ENCODE measurements around the gene WDR27.
A peak's percentile ranks its signal among the peaks of the same experiment; 100 is the strongest.

WDR27 gene

DNA sequence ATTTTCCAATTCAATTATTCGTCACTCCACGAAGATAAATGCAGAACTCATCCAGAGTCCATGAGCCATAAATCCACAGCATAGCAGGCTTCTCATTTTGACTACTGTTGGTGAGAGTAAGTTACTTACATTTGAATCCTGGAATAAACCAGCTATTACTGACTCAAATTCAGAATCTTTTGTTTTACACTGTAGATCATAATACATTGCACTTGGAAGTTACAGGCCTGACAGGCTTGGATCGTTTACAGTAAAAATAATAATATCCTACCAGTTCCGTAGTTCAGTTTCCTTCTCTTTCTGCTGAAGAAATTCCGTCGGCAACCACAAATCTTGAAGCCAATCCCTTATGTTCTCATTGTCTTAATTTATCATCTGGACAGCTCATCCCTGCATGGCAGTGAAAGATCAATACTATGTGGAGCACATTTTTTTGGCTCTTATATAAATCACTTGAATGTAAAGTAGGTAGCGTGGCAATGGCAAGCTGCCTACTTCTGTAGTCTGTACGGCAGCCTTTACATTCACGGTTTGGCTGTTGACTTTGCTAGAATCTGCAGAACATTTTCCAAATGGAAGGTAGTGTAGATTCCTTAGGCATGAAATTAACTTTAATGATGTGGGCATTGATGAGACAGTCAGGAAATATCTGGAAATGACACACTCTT lies 142.9 kb downstream of the WDR27 start:
- no peak for FAIRE-seq

DNA sequence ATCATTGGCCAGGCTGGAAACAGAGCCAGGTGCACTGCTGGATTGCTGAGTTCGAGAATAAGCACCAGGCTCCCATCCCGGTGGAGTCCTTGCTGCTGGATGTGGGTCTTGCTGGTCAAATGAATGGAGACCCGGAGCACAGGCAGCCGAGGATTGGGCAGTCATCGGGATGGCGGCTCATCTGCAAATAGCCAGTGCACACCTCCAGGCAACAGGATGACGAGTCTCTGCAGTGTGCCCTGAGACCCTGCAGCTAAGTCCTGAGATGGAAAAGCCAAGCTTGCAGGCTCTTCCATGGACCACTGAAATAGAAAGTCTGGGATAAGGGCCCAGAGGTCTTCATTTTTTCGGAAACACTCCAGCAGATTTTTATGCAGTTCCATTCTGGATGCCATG lies 143.5 kb downstream of the WDR27 start:
- no peak for FAIRE-seq

DNA sequence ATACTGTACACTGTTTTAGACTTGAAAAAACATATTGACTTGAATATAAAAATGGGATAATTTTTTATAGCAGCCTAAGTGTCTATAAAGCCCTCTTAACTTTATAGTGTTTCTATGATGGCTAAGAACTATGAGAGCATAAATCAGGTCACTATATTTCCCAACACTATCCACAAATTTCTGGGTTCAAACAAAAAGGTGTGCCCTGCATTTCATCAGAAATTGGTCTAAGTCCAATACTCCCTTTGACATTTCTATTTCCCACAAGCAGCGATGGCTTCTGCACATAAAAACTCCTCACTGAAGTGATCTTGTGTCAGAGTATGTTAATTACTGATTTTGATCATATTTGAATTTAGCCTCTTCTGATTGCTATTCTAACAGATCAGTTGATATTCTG lies 143.9 kb downstream of the WDR27 start:
- no peak for FAIRE-seq

DNA sequence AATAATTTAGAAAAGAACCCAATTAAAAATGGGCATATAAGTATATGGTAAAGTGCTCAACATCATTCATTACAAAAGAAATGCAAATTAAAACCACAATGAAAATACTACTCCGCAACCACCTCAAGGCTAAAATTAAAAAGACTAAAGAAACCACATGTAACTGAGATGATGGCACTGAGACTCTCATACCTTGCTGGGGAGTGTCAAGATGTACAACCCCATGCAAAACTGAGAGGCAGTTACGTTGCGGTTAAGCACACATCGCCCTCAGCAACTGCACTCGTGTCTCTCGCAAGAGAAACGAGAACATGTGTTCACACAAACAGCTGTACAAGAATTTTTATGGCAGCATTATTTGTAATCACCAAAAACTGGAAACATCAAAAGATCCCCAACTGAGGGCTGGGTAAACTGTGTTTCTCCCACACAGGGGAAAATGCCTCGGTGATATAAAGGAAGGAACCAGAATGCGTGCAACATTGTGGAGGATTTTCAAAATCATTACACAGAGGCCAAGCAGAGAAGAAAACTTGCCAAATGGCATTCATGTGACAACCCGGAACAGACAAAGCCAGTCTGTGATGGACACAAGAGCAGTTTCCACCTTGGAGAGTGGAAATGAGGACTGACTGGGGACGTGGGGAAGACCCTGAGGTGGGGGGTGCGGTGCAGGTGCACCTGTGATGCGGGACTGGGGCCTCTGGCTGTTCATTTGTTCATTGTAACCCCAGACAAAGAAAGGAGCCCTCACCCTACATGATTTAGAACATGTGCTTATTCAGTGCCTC lies 144.9 kb downstream of the WDR27 start:
- no peak for FAIRE-seq

DNA sequence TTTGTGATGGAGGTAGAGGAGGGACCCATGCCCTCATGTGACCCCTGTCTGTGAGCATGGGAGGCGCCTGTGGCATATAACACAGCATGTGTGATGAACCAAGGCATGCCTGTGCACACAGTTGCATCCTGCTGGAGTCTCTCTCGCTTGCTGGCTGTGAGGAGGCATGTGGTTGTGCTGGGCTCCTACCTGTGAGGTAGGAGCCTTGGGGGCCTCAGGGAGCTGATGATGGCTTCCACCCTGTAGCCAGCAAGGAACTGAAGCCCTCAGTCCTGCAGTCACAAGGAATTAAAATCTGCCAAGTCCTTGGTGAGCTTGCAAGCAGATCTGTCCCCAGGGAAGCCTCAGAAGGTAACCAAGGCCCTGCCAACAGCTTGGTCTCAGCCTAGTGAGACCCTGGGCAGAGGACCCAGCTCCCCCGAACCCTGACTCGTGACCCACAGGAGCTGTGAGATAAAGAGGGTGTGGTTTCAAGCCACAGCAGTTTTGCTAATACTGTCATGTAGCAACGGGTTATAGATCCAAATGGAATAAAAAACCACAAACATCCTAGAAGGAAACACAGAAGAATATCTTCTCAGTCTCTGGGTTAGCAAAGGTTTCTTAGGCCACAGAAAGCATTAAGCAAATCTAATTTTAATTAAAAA lies 145.7 kb downstream of the WDR27 start:
- no peak for FAIRE-seq

DNA sequence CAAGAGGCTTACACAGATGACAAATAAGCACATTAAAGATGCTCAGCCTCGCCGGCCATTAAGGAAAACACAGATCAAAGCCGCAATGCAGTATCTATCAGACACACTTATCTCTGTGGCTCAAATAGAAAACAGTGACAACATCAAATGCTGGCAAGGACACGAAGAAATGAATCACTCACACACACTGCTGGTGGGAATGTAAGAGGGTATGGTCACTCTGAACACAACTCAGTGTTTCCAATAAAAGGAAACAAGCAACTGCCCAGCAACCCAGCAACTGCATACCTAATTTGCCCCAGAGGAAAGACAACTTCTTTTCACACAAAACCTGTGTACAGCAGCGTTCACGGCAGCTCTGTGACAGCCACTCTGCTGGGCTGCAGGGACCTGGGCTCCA lies 155.8 kb downstream of the WDR27 start:
- FAIRE-seq = no peak

DNA sequence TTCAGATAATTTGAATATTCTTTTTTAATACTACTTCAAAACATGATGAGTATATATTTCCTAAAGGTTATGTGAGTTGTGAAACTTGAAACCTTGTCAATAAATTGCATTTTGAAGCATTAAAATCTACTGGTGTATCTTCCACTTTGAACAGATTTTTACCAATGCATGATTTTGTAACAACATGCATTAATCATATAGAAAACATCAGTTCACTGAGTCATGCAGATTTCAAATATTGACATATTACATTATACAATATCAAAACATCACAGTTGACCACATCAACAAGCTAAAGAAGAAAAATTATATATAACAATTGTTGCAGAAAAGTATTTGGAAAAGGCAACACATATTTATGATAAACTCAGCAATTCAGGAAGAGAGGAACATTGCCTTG lies 158.1 kb downstream of the WDR27 start:
- no peak for FAIRE-seq

DNA sequence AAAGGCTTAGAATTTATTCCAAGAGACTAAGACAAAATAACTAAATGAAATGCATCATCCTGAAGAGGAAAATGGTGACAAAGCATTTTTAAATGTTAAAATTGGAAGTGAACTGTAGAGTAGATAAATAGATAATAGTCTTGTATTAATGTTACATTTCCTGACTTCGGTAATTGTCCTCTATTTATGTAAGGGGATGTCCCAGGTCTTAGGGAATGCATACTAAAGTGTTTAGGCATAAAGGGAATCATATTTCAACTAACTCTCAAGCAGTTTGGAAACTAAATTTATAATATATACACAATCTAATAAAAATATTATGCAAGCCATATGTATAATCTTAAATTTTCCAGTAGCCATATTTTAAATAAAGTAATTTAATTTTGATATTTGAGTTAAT lies 159.3 kb downstream of the WDR27 start:
- peak; percentile 85 for FAIRE-seq

DNA sequence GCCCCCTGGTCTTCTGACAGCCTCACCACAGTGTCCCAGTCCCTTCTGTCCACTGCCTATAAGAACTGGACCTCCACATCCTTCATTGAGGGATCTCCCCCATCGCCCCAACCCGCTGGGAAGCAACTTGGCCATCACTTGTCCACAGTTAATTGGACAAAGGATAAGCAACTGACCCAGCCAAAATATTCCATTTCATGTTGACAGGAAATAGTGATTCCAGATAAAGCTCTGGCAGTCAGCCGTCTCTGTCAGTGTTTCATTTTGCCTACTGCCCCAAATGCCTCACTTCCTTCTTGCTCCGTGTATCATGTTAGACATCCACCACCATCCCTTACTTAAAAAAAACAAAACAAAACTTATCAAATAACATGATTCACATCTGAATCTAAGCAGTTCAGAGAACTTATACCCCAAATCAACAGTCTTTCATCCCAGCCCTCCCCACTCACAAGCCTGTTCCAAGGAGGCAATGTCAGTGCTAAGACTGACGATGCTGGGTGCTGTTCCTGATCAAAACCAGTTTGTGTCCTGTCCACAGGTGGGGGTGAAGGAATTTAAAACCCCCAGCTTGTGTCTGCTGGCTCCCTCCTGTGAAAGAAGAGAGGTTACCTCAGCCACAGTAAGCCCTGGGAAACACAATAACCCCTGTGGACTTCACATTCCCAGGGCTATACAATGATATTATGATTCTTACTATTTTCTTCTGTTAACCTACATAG lies 162.5 kb downstream of the WDR27 start:
- no peak for FAIRE-seq

DNA sequence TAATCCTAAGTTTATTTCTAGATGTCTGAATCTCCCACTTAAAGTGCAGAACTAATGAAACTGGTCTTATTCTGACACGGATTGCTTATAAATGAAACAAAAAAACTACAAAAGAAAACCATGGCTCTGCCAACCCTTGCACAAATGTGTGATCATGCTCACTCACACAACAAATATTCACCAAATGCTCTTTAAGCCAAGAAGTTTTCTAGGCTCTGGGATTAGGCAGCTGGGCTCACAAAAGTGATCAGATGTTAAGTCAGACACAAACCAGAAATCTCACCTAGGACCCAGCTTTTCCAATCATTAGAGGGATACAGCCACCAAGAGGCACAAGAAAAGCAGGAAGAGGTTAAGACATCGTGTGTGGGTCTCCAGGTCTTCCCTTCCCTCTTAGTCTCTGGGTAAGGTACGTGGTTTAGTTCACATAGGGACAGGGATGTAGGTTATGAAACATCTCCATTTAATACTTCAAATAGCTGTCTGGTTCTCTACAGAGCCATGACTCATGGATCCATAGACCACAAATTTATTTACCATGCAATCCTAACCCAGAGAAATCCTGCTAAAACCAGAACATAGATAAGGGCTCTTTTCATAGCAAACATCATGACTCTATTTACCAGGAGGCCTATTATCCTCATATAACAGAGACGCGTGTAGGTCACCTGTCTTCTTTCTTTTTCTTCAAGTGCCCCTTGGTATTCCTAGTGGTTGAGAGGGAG lies 165.2 kb downstream of the WDR27 start:
- no peak for FAIRE-seq

DNA sequence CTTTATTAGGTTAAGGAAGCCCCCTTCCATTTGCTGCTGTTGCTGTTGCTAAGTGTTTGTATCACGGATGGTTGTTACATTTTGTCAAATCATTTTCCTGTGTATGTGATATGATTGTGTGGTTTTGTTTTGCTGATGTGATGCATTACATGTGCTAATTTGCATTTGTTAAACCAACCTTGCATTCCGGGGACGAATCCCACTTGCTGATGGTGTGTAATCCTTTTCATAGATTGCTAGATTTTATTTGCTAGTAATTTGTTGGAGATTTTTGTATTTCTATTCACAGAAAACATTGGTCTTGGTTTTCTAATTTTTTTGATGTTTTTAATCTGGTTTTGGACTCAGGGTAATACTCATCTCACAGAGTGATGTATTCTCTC lies 167.8 kb downstream of the WDR27 start:
- no peak for FAIRE-seq

DNA sequence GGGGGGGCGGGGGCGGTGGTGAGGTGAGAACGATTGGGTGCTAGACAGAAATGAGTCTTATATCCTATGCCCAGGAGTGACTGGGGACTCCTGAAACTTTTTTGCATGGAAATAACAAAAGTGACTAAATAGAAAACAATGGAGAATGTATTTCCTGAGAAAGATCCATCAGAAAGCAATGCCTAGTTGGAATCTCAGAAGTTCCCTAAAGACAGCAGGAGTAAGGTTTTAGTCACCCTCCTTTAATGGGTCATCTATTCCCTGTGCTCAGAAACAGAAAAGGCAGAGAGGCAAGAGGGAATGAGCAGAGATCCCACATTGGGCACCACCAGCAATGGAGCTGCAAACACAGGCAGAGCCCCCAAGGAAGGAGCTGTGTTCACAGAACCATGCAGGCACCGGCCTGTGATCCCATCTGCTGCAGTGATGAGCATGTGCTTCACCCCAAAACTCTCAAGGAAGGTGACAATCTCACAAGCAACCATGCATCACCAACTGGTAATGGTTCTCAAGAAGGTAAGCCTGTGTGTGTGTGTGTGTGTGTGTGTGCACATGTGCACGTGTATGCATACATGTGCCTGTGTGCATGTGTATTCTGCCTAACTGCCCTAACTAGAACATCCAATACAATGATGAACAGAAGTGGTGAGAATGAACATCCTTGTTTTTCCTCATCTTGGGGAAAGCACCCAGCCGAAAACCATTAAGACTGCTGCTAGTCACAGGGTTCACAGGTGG lies 168.4 kb downstream of the WDR27 start:
- no peak for FAIRE-seq

DNA sequence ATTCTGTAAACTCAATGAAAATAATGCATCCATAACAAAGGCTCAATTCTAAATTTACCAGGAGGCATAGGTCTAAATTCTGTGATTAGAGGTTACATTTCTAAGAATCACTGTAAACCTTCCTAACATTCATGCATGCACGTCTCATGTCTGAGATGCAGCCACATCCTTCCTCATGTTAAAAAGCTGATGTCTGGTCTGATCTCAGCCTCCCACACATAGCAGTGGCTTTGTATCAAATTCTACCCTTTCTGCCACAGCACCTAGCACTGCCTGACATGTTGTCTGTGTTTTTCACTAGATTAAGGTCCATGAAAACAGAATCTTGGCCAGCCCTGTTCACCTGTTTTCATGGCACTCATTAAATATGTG lies 171.1 kb downstream of the WDR27 start:
- FAIRE-seq = no peak

DNA sequence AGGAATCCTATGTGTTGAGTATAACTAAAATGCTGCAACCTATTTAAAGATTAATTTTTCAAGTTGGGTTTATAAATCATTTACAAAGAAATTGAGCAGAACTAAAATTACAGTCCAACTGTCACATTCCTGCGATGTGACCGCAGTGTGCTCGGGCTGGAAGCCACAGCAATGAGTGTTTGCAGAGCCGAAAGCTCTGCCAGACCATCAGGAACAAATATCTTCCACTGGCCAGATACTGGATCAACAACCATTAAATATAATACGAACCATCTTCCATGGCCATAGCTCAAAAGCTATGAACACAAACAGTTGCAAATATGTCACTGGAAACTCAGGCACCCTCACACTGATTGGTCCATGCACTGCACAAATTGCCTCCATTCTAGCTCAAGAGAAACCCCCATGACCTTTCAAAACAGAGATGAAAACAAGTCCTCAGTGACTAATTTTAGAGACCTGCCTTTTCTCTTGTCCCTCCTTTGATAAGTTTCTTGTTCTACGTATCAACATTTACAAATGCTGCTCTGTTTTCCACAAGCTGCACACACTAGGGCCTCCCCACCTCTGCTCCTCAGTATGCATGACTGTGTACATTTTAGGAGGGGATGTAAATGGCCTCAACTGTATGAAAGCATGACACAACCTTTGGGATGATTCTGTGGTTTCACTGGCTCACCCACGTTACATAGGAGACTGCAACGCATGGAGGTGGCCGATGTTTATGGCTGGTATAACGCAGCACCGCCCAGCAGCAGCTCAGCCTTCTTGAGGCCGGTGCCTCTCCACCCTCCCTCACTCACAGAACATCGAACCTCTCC lies 171.7 kb downstream of the WDR27 start:
- peak; percentile 76 for FAIRE-seq

DNA sequence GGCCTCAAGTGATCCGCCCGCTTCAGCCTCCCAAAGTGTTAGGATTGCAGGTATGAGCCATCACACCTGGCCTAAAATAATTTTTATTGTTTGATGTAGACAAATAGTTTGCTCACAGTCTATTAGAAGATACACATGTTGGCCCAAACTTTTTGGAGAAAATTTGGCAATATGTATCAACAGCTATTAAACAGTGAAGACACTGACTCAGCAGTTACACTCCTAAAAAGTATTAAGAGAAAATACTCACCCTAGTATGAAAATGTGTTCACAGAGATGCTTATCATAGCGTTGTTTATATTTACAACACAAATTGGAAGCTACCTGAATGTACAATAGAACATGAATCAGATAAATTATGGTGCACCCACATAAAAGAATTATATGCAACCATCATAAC lies 173.1 kb downstream of the WDR27 start:
- FAIRE-seq = no peak

DNA sequence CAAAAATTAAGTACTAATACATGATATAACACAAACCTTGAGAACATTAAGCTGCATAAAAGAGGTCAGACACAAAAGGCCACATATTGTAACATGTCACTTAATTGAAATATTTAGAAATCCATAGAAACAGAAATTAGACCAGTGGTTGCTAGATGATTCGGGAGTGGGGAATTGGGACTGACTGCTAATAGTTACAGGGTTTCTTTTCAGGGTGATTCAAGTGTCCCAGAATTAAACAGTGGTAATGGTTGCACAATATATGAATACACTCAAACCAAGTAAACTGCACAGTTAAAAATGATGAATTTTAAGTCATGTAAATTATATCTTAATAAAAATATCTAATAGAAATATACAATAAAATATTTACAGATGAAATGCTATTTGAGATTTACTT lies 174.5 kb downstream of the WDR27 start:
- no peak for FAIRE-seq

DNA sequence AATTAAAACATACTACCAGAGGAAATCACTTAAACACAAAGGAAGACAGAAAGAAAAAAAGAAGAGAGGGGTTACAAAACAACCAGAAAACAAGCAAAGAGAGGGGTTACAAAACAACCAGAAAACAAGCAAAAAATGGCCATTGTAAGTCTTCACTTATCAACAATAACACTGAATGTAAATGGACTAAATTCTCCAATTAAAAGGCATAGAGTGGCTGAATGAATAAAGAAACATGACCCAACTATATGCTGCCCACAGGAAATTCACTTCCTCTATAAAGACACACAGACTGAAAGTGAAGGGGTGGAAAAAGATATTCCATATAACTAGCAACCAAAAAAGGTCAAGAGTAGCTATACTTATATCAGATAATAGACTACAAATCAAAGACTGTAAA lies 180.0 kb downstream of the WDR27 start:
- no peak for FAIRE-seq

DNA sequence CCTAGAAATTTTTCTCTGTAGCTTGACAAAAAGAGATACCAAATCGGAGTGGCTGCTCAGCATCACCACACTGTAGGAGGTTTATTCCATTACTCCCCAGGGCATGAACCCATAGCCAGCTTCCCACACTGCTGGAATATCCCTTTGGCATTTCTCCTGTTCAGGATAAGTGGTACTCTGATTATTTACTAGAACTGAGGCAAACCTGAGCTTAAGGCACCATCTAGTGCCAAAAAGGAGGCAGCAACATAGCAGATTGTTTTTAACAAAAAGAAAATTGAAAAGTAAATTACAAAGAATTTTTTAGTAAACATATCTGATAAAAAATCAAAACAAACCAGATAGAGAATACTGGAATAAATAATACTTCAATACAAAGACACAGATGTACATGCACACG lies 181.7 kb downstream of the WDR27 start:
- no peak for FAIRE-seq

DNA sequence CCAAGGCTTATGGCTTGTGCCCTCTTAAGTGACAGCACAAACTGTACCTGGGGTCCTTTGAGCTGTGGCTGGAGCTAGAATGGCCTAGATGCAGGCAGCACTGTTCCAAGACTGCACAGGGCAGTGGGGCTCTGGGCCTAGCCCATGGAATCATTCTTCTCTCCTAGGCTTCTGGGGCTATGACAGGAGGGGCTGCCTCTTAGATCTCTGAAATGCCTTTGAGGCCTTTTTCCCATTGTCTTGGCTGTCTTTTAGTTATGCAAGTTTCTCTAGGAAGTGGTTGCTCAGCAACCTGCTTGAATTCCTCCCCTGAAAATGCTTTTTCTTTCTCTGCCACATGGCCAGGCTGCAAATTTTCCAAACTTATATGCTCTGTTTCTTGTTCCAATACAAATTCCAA lies 183.4 kb downstream of the WDR27 start:
- FAIRE-seq = no peak

DNA sequence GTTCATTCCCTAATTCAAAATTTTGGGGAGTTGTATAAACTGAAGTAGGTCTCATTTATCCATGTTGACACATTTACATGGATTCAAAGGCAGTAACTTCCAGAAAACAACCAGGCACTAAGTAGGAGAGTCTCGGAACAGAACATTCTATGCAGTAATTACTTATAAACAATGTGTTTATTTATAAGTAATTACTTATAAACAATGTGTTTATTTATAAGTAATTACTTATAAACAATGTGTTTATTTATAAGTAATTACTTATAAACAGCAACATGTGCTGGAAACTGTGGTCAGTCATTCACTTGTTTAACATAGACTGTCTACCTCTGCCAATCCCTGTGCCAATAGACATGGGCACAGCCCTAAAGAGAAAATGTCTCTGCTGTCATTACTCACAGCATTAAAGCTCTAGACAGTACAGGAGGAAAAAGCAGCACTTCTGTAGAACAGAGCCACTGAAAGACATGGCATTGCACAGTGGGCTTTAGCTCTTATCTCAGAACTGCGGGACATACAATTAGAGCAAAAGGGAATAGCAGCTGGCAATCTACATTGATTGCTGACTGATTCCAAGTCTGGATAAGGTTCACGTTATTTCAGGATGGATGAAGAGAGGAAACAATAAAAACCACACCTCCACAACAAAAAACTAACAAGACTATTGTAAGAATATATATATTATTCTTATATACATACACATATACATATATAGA lies 188.2 kb downstream of the WDR27 start:
- FAIRE-seq = no peak

DNA sequence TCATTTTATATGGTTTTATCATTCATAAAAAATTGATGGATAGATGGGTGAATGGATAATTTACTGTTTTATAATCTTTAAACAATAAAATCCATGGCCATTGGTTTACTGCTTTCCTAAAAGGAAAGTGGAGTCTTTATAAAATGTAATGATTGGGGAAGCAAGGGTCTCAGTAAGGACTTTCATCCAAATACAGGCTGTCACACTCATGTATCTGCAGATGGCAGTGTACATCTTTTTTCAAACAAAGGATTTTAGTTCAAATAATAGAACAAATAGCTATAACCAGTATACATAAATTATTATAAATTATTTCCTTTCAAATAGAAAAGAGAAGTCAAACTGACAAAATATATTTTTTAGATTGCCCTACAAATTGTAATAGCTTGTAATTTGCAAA lies 190.0 kb downstream of the WDR27 start:
- peak; percentile 13 for FAIRE-seq
